ENCODE data around the gene C2orf49. TPM values are rescaled to one million over a fixed set of nuclear protein-coding genes. Genes with fewer than 3 reads are reported as not detected.

C2orf49 gene
- total and polyA plus RNA-seq, 2 experiments from 2014 or later: 16.9 to 19.6 TPM

DNA sequence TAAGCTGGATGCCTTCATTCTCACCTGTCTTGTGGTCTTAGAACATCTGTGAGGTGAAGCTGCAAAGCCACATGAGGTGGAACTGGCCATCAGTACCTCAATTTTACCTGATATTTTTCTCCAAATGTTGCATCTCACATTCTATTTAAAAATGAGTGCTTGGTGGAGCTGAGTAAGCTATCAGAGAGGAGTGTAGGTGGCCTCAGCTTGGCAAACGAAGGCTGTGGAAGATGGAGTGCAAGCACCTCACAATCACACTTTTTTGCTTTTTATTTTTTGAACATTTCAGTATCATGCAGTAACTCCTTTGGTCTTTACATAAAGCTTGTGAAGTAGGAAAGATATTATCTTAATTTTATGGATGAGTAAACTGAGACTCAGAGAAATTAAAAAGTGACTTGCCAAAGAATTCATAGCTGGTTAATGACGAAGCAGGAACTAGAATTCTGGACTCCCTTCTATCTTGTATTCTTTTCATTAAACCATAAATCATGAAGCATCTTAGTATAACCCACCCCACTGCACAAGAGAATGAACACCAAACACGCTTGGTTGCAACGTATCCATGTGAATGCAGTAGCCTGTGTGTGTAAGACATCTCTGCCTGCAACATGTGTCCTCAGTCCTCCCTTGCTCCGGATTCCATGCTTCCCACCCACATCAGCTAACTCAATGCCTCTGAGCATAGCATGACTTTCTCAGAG is 27.2 kb downstream of the C2orf49 start:
- no peak overlapping the region for H3K4me2 ChIP-seq
- no peaks in the 10 kb centered on the region for H4K20me1 ChIP-seq (ENCODE audit: insufficient read depth, poor library complexity, severe bottlenecking)
- H3K27ac ChIP-seq: no peak overlapping the region
- DNase-seq (ENCODE audit: low spot score): no peak
- H3K36me3 ChIP-seq (replicated peaks; ENCODE audit: insufficient read depth, low read depth): no peaks in the 10 kb centered on the region
- TF ChIP-seq EZH2phosphoT487 (IDR thresholded peaks at IDR 0.05; ENCODE audit: low read depth, severe bottlenecking, unreplicated experiment) (no peak), EZH2 (IDR thresholded peaks at IDR 0.05; ENCODE audit: borderline replicate concordance) (no peak)
- no peaks in the 10 kb centered on the region for H3K79me2 ChIP-seq
- no peaks in the 10 kb centered on the region for H3K27me3 ChIP-seq
- no peak overlapping the region for H2AFZ ChIP-seq
- H3K4me3 ChIP-seq: no peak overlapping the region
- no peaks in the 10 kb centered on the region for H3K9me2 ChIP-seq (replicated peaks; ENCODE audit: insufficient read depth)
- 94% methylated on average over 5 of the region's 5 CpGs for WGBS (ENCODE audit: low lambda C conversion rate, missing lambda C conversion rate)
- no peaks in the 10 kb centered on the region for H3K9me3 ChIP-seq (ENCODE audit: low read depth)
- no peaks in the 10 kb centered on the region for H3K4me1 ChIP-seq (ENCODE audit: insufficient read depth)

GRCh38 chr2:105365206-105365605 is 27.9 kb downstream of the C2orf49 start:
- Histone ChIP-seq H3K79me2 (no peaks in the 10 kb centered on the region), H3K27me3 (no peaks in the 10 kb centered on the region), H4K20me1 (ENCODE audit: insufficient read depth, poor library complexity, severe bottlenecking) (no peaks in the 10 kb centered on the region), H3K9me2 (replicated peaks; ENCODE audit: insufficient read depth) (no peaks in the 10 kb centered on the region), H2AFZ (no peak overlapping the region), H3K27ac (no peak overlapping the region), H3K4me3 (no peak overlapping the region), H3K9me3 (ENCODE audit: low read depth) (no peaks in the 10 kb centered on the region), H3K4me2 (no peak overlapping the region), H3K4me1 (ENCODE audit: insufficient read depth) (no peaks in the 10 kb centered on the region), H3K36me3 (replicated peaks; ENCODE audit: insufficient read depth, low read depth) (no peaks in the 10 kb centered on the region)
- 92% methylated on average over 3 of the region's 3 CpGs for whole genome bisulfite sequencing (ENCODE audit: low lambda C conversion rate, missing lambda C conversion rate)
- TF ChIP-seq CTCF (IDR thresholded peaks at IDR 0.05; ENCODE audit: poor library complexity): no peak
- TF ChIP-seq EZH2phosphoT487 (IDR thresholded peaks at IDR 0.05; ENCODE audit: low read depth, severe bottlenecking, unreplicated experiment): no peak
- TF ChIP-seq EZH2 (IDR thresholded peaks at IDR 0.05; ENCODE audit: borderline replicate concordance): no peak
- no peak for DNase-seq (ENCODE audit: low spot score)

- H3K36me3 ChIP-seq (replicated peaks; ENCODE audit: insufficient read depth, low read depth): no peaks in the 10 kb centered on the region
- no peaks in the 10 kb centered on the region for H3K9me2 ChIP-seq (replicated peaks; ENCODE audit: insufficient read depth)
- H3K27me3 ChIP-seq: no peaks in the 10 kb centered on the region
- no peaks in the 10 kb centered on the region for H4K20me1 ChIP-seq (ENCODE audit: insufficient read depth, poor library complexity, severe bottlenecking)
- WGBS (ENCODE audit: low lambda C conversion rate, missing lambda C conversion rate): 80% methylated on average over 8 of the region's 8 CpGs
- DNase-seq (ENCODE audit: low spot score): no peak
- no peak overlapping the region for H3K4me3 ChIP-seq
- no peak overlapping the region for H3K27ac ChIP-seq
- H3K79me2 ChIP-seq: no peaks in the 10 kb centered on the region
- no peaks in the 10 kb centered on the region for H3K9me3 ChIP-seq (ENCODE audit: low read depth)
- H2AFZ ChIP-seq: no peak overlapping the region
- TF ChIP-seq EZH2phosphoT487 (IDR thresholded peaks at IDR 0.05; ENCODE audit: low read depth, severe bottlenecking, unreplicated experiment) (no peak), EZH2 (IDR thresholded peaks at IDR 0.05; ENCODE audit: borderline replicate concordance) (no peak), CTCF (IDR thresholded peaks at IDR 0.05; ENCODE audit: poor library complexity) (no peak)
- no peak overlapping the region for H3K4me2 ChIP-seq
- H3K4me1 ChIP-seq (ENCODE audit: insufficient read depth): no peaks in the 10 kb centered on the region
These were observed 31.5 kb downstream of the C2orf49 start for GRCh38 chr2:105368759-105369408.

Measured in hepatocyte (in vitro differentiated cells).